CD4-positive, alpha-beta T cell (primary cell): Measurements from ENCODE around the gene VPS4B. TPM values are rescaled to one million over a fixed set of nuclear protein-coding genes. Genes with fewer than 3 reads are reported as not detected.

Source experiments
- ATAC-seq: fragments of 200-7000 bp; cut with Tn5 transposase; one replicate; pipeline ENCODE4 v1.10.0; 2022; ENCODE audit warnings: mild to moderate bottlenecking; ENCODE audit not compliant: poor library complexity
- CTCF ChIA-PET: fragments of 350-600 bp; sonication (Branson Sonifier 250); formaldehyde crosslinking; loops from one replicate; lab custom pipeline; 2021; ENCODE audit warnings: antibody characterized with exemption, inconsistent platforms; lab: Charles Lee
- POLR2A ChIA-PET: fragments of 350-600 bp; sonication (Branson Sonifier 250); formaldehyde crosslinking; loops from one replicate; lab custom pipeline; 2021; ENCODE audit warnings: antibody characterized with exemption, inconsistent platforms; lab: Charles Lee
- DNase-seq, 14 experiments: peaks; one replicate each; pipeline ENCODE4 v3.0.0-alpha.2; 2013 to 2020; ENCODE audit warnings: mixed read lengths in 2 of 14
- H3K27ac ChIP-seq, 2 donors: one replicate each; pipeline versions ENCODE4 v1.5.1 to v1.7.0; 2013; ENCODE audit warnings: low read length in 2 of 2, low read depth in 1 of 2, mild to moderate bottlenecking in 1 of 2
- H3K27me3 ChIP-seq, 2 experiments: 1 replicate in 1 of 2; 2 replicates in 1 of 2; pipeline versions ENCODE4 v1.6.1 to v1.7.0; 2013; ENCODE audit warnings: low read length in 2 of 2, control low read depth in 1 of 2, mild to moderate bottlenecking in 1 of 2, moderate library complexity in 1 of 2; ENCODE audit not compliant: insufficient read depth in 2 of 2, control insufficient read depth in 1 of 2
- H3K36me3 ChIP-seq: one replicate; pipeline ENCODE4 v1.6.1; 2013; ENCODE audit warnings: low read length, control low read depth; ENCODE audit not compliant: insufficient read depth
- H3K4me1 ChIP-seq: one replicate; pipeline ENCODE4 v1.6.1; 2013; ENCODE audit warnings: low read length, control low read depth; ENCODE audit not compliant: insufficient read depth
- H3K4me3 ChIP-seq: one replicate; pipeline ENCODE4 v1.5.1; 2013; ENCODE audit warnings: mild to moderate bottlenecking, low read length, moderate library complexity
- H3K9me3 ChIP-seq, 2 experiments: 1 replicate in 1 of 2; 2 replicates in 1 of 2; pipeline versions ENCODE4 v1.6.1 to v1.7.0; 2013; ENCODE audit warnings: low read length in 2 of 2, mild to moderate bottlenecking in 2 of 2, control low read depth in 1 of 2, moderate library complexity in 1 of 2; ENCODE audit not compliant: control insufficient read depth in 1 of 2, insufficient read depth in 1 of 2
- H3K27ac Mint-ChIP-seq: one replicate; pipeline ENCODE4 v1.8.0; 2020; ENCODE audit warnings: mixed read lengths
- H3K27me3 Mint-ChIP-seq: one replicate; pipeline ENCODE4 v1.8.0; 2021; ENCODE audit warnings: mixed read lengths
- H3K36me3 Mint-ChIP-seq: one replicate; pipeline ENCODE4 v1.8.0; 2021; ENCODE audit warnings: low read depth, mixed read lengths
- H3K4me1 Mint-ChIP-seq: one replicate; pipeline ENCODE4 v1.8.0; 2021; ENCODE audit warnings: low read depth, mixed read lengths
- H3K4me3 Mint-ChIP-seq: one replicate; pipeline ENCODE4 v1.8.0; 2020; ENCODE audit warnings: mild to moderate bottlenecking, mixed read lengths
- H3K9me3 Mint-ChIP-seq: one replicate; pipeline ENCODE4 v1.8.0; 2020; ENCODE audit warnings: mixed read lengths
- intact Hi-C, 2 experiments: fragments of 100-400 bp; cut with DNase I in 1 of 2; cut with micrococcal nuclease in 1 of 2; formaldehyde crosslinking; loops; one replicate each; pipeline versions ENCODE4 v1.15.1 to v1.9.0; 2023 to 2025; cut with DNase I, micrococcal nuclease
- total RNA-seq, 174 experiments: library from RNA in 2 of 174; stranded (reverse) in 2 of 174; gene quantifications; one replicate each; pipeline ENCODE4 v1.2.3 and lab custom pipeline; 2021 to 2026
- TF ChIP-seq, protein P1 (sequence below): fragments of 200-600 bp; IDR thresholded peaks from one replicate; pipeline ENCODE4 v1.8.0; 2022; ENCODE audit warnings: antibody characterized with exemption, mild to moderate bottlenecking

The VPS4B gene
- total RNA-seq, 2 experiments from 2014 or later: 46.0 to 50.8 TPM

DNA sequence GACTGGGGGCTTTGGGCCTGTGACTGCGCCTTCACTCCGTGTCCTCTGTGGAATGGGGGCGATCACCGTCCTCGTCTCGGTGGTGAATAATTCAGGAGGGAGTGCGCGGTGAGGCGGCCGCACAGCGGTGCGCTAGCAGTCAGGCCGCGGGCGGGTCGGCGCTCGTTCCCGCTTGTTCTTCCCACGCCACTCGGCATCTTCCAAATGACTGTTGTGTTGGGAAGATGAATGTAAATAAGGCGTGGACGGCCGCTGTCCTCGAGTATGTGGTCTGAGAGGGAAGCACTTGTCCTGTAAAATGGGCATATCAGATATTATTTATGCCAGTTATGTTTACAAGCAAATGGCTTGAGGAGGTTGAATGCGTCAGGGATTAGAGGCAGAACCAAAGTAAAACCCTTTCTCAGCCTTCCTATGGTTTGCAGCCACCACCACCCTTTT, 608 bp upstream of the VPS4B start:
- Mint-ChIP-seq H3K27ac (peak overlapping the region; percentile 95), H3K36me3 (peaks cover 18% of the 10 kb centered on the region), H3K4me1 (peaks cover 25% of the 10 kb centered on the region), H3K27me3 (peaks cover 12% of the 10 kb centered on the region), H3K9me3 (no peaks in the 10 kb centered on the region), H3K4me3 (peak overlapping the region; percentile 96)
- DNase-seq (no peak), ATAC-seq (no peak)
- peak overlapping the region; percentile 84 to 93 for H3K27ac ChIP-seq
- TF ChIP-seq, protein P1, sequence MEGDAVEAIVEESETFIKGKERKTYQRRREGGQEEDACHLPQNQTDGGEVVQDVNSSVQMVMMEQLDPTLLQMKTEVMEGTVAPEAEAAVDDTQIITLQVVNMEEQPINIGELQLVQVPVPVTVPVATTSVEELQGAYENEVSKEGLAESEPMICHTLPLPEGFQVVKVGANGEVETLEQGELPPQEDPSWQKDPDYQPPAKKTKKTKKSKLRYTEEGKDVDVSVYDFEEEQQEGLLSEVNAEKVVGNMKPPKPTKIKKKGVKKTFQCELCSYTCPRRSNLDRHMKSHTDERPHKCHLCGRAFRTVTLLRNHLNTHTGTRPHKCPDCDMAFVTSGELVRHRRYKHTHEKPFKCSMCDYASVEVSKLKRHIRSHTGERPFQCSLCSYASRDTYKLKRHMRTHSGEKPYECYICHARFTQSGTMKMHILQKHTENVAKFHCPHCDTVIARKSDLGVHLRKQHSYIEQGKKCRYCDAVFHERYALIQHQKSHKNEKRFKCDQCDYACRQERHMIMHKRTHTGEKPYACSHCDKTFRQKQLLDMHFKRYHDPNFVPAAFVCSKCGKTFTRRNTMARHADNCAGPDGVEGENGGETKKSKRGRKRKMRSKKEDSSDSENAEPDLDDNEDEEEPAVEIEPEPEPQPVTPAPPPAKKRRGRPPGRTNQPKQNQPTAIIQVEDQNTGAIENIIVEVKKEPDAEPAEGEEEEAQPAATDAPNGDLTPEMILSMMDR: no peak
- no peaks in the 10 kb centered on the region for H3K9me3 ChIP-seq
- peak overlapping the region; percentile 83 for H3K4me3 ChIP-seq
- intact Hi-C loops: loop anchor here (1.0 to 10.0 kb wide), 11 partner anchors 56 to 1236 kb away; partner anchors contain the start of genes SERPINB8 (in 2 of the 2), BCL2 (in 1 of the 2), KDSR (in 1 of the 2) and PHLPP1 (in 1 of the 2)
- H3K36me3 ChIP-seq: peaks cover 16% of the 10 kb centered on the region
- peaks cover 38% of the 10 kb centered on the region for H3K4me1 ChIP-seq
- H3K27me3 ChIP-seq: no peaks in the 10 kb centered on the region
- ChIA-PET POLR2A (interaction anchor here (0.7 to 3.1 kb wide), 13 partner anchors 13 to 900 kb away, joined by 3 to 46 read pairs (median 5); partner anchors contain the start of genes KDSR, PHLPP1 and ZCCHC2), CTCF (interaction anchor here (1.0 to 1.1 kb wide), 2 partner anchors 12 to 17 kb away, joined by 4 to 8 read pairs; no protein-coding TSS in a partner anchor)

- TF ChIP-seq, protein P1: no peak
- POLR2A ChIA-PET: interaction anchor here (0.8 to 3.1 kb wide), 13 partner anchors 11 to 898 kb away, joined by 3 to 46 read pairs (median 5); partner anchors contain the start of genes KDSR, PHLPP1 and ZCCHC2
- CTCF ChIA-PET: interaction anchor here (1.1 kb wide), 1 partner anchor 10 kb away, joined by 4 read pairs; no protein-coding TSS in a partner anchor
- Mint-ChIP-seq H3K4me3 (peak overlapping the region; percentile 96), H3K4me1 (peaks cover 25% of the 10 kb centered on the region), H3K9me3 (no peaks in the 10 kb centered on the region), H3K36me3 (peaks cover 18% of the 10 kb centered on the region), H3K27ac (peak overlapping the region; percentile 95), H3K27me3 (peaks cover 4% of the 10 kb centered on the region)
- DNase-seq: peak in 1 of 14 experiments; percentile 19
- Histone ChIP-seq H3K36me3 (peaks cover 29% of the 10 kb centered on the region), H3K4me3 (peak overlapping the region; percentile 83), H3K9me3 (no peaks in the 10 kb centered on the region), H3K27ac (peak overlapping the region in 1 of 2 donors; percentile 93), H3K4me1 (peaks cover 42% of the 10 kb centered on the region), H3K27me3 (no peaks in the 10 kb centered on the region)
- ATAC-seq: no peak
- intact Hi-C loops: loop anchor here (2.0 to 10.0 kb wide), 9 partner anchors 55 to 1234 kb away; partner anchors contain the start of genes SERPINB8 (in 2 of the 2), BCL2 (in 1 of the 2), KDSR (in 1 of the 2) and PHLPP1 (in 1 of the 2)
These were observed 762 bp downstream of the VPS4B start for GRCh38 chr18:63421514-63421913.

DNA sequence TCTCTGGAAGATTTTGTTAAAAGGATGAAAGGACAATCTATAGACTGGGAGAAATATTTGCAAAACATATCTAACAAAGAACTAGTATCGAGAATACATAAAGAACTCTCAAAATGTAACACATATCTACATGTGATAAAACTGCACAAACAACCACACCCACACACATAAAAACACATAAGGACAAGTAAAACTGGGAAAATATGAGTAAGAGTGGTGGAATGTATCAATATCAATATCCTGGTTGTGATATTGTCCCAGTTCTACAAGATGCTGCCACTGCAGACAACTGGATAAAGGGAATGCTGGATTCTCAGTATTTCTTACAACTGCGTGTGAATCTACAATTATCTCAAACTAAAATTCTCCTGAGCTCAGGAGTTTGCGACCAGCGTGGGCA, 9.3 kb downstream of the VPS4B start:
- POLR2A ChIA-PET: no interaction called here
- Mint-ChIP-seq H3K4me3 (no peak overlapping the region), H3K36me3 (peaks cover 65% of the 10 kb centered on the region), H3K27me3 (no peaks in the 10 kb centered on the region), H3K27ac (no peak overlapping the region), H3K4me1 (peaks cover 52% of the 10 kb centered on the region), H3K9me3 (no peaks in the 10 kb centered on the region)
- TF ChIP-seq, protein P1: no peak
- intact Hi-C loops: no loop called here
- H3K4me1 ChIP-seq: peaks cover 22% of the 10 kb centered on the region
- ATAC-seq (no peak), DNase-seq (no peak)
- CTCF ChIA-PET: no interaction called here
- H3K36me3 ChIP-seq: peaks cover 69% of the 10 kb centered on the region
- no peak overlapping the region for H3K27ac ChIP-seq
- no peaks in the 10 kb centered on the region for H3K9me3 ChIP-seq
- H3K4me3 ChIP-seq: no peak overlapping the region
- H3K27me3 ChIP-seq: no peaks in the 10 kb centered on the region
